ENCODE data around the gene HOXA9. TPM values are rescaled to one million over a fixed set of nuclear protein-coding genes. Genes with fewer than 3 reads are reported as not detected.

HOXA9 gene
- total RNA-seq, 2 experiments from 2014 or later = not detected

GRCh38 chr7:27160145-27160545, 5.2 kb downstream of the HOXA9 start:
- Histone ChIP-seq H3K79me2 (ENCODE audit: insufficient read depth, low read depth, low read length) (no peaks in the 10 kb centered on the region), H3K9me3 (ENCODE audit: low read length) (no peaks in the 10 kb centered on the region), H2AFZ (ENCODE audit: low read length) (peak overlapping the region; percentile 90), H3K36me3 (ENCODE audit: insufficient read depth, low read length) (no peaks in the 10 kb centered on the region), H3K4me1 (ENCODE audit: insufficient read depth, low read length, poor library complexity, severe bottlenecking) (peaks cover 20% of the 10 kb centered on the region), H3K27ac (ENCODE audit: low read depth, low read length, poor library complexity, severe bottlenecking) (no peak overlapping the region), H3K9me2 (ENCODE audit: insufficient read depth, low read length) (no peaks in the 10 kb centered on the region), H4K20me1 (ENCODE audit: insufficient read depth, low read length) (no peaks in the 10 kb centered on the region), H3K4me2 (ENCODE audit: low read length) (peak overlapping the region; percentile 77), H3K4me3 (ENCODE audit: low read depth, low read length, poor library complexity, severe bottlenecking) (peak overlapping the region; percentile 67)
- DNase-seq (ENCODE audit: low spot score) = no peak
- ChIA-PET CTCF (ENCODE audit: unreplicated experiment) (no interaction called here), POLR2A (interaction anchor here (0.7 kb wide), 2 partner anchors 9 to 33 kb away, joined by 3 read pairs; no protein-coding TSS in a partner anchor)
- intact Hi-C loops (cut with micrococcal nuclease; ENCODE audit: unreplicated experiment) = loop anchor here (2.0 to 5.0 kb wide), 3 partner anchors 307 to 658 kb away; no protein-coding TSS in a partner anchor
- TF ChIP-seq EZH2phosphoT487 (IDR thresholded peaks at IDR 0.05; ENCODE audit: borderline replicate concordance, low read depth, low read length) (no peak), CTCF (conservative IDR thresholded peaks at IDR 0.05; ENCODE audit: low read length) (no peak)
- BruUV-seq (replicated peaks) = no TSS peak

GRCh38 chr7:27159266-27160144, 5.8 kb downstream of the HOXA9 start:
- CTCF ChIA-PET (ENCODE audit: unreplicated experiment) = no interaction called here
- DNase-seq (ENCODE audit: low spot score) = no peak
- H4K20me1 ChIP-seq (ENCODE audit: insufficient read depth, low read length) = no peaks in the 10 kb centered on the region

More at GRCh38 chr7:27159266-27160144, 5.8 kb downstream of the HOXA9 start:
- H3K4me3 ChIP-seq (ENCODE audit: low read depth, low read length, poor library complexity, severe bottlenecking) = no peak overlapping the region
- no peaks in the 10 kb centered on the region for H3K36me3 ChIP-seq (ENCODE audit: insufficient read depth, low read length)
- peak overlapping the region; percentile 90; the same call in 1 of the 2 replicates for H2AFZ ChIP-seq (ENCODE audit: low read length)
- H3K4me2 ChIP-seq (ENCODE audit: low read length) = peak overlapping the region; percentile 77; the same call in 1 of the 2 replicates
- intact Hi-C loops (cut with micrococcal nuclease; ENCODE audit: unreplicated experiment) = loop anchor here (2.0 to 10.0 kb wide), 4 partner anchors 307 to 1265 kb away; no protein-coding TSS in a partner anchor
- H3K27ac ChIP-seq (ENCODE audit: low read depth, low read length, poor library complexity, severe bottlenecking) = no peak overlapping the region
- POLR2A ChIA-PET = interaction anchor here (0.6 to 1.1 kb wide), 3 partner anchors 9 to 762 kb away, joined by 3 to 4 read pairs (median 3); no protein-coding TSS in a partner anchor
- H3K9me2 ChIP-seq (ENCODE audit: insufficient read depth, low read length) = no peaks in the 10 kb centered on the region
- no TSS peak for BruUV-seq (replicated peaks)
- TF ChIP-seq EZH2phosphoT487 (IDR thresholded peaks at IDR 0.05; ENCODE audit: borderline replicate concordance, low read depth, low read length) = no peak
- TF ChIP-seq CTCF (conservative IDR thresholded peaks at IDR 0.05; ENCODE audit: low read length) = no peak
- no peaks in the 10 kb centered on the region for H3K79me2 ChIP-seq (ENCODE audit: insufficient read depth, low read depth, low read length)
- no peaks in the 10 kb centered on the region for H3K9me3 ChIP-seq (ENCODE audit: low read length)
- peaks cover 26% of the 10 kb centered on the region for H3K4me1 ChIP-seq (ENCODE audit: insufficient read depth, low read length, poor library complexity, severe bottlenecking)

Measured in OCI-LY7 (cell line).